Mammary epithelial cell (primary cell): ENCODE data around the gene MUCL3.

Experiments
- EZH2 ChIP-seq: IDR thresholded peaks from 2 replicates; pipeline ENCODE4 v1.6.1; 2012; ENCODE audit warnings: low read length, inconsistent platforms, borderline replicate concordance
- TF ChIP-seq, protein P1 (sequence below), 2 donors: IDR thresholded peaks in 1 of 2; conservative IDR thresholded peaks in 1 of 2; 2 replicates each; pipeline ENCODE4 v1.5.1; 2011 to 2012; ENCODE audit warnings: inconsistent platforms in 2 of 2, low read length in 2 of 2, mild to moderate bottlenecking in 2 of 2, control low read depth in 1 of 2, low read depth in 1 of 2; ENCODE audit not compliant: insufficient read depth in 1 of 2; ENCODE audit errors: extremely low read depth in 1 of 2

DNA sequence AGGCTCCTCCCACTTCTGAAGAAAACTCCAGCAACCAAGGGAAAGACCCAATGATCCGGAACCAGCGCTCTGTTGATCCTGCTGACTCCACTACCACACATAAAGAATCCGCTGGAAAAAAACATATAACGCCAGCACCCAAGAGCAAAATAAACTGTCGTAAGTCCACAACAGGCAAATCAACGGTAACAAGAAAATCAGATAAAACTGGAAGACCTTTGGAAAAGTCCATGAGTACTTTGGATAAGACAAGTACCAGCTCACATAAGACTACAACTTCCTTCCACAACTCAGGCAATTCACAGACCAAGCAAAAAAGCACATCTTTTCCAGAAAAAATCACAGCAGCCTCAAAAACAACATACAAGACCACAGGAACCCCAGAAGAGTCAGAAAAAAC lies 8.0 kb downstream of the MUCL3 start:
- TF ChIP-seq, protein P1, sequence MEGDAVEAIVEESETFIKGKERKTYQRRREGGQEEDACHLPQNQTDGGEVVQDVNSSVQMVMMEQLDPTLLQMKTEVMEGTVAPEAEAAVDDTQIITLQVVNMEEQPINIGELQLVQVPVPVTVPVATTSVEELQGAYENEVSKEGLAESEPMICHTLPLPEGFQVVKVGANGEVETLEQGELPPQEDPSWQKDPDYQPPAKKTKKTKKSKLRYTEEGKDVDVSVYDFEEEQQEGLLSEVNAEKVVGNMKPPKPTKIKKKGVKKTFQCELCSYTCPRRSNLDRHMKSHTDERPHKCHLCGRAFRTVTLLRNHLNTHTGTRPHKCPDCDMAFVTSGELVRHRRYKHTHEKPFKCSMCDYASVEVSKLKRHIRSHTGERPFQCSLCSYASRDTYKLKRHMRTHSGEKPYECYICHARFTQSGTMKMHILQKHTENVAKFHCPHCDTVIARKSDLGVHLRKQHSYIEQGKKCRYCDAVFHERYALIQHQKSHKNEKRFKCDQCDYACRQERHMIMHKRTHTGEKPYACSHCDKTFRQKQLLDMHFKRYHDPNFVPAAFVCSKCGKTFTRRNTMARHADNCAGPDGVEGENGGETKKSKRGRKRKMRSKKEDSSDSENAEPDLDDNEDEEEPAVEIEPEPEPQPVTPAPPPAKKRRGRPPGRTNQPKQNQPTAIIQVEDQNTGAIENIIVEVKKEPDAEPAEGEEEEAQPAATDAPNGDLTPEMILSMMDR (conservative IDR thresholded peaks at IDR 0.05 in 1 of 2, IDR thresholded peaks at IDR 0.05 in 1 of 2; ENCODE audit: extremely low read depth in 1 of 2, insufficient read depth in 1 of 2, low read depth in 1 of 2, low read length in 2 of 2): no peak
- TF ChIP-seq EZH2: no peak
